Measurements from ENCODE around the gene USP19.
A peak's percentile ranks its signal among the peaks of the same experiment; 100 is the strongest.

Gene USP19

DNA sequence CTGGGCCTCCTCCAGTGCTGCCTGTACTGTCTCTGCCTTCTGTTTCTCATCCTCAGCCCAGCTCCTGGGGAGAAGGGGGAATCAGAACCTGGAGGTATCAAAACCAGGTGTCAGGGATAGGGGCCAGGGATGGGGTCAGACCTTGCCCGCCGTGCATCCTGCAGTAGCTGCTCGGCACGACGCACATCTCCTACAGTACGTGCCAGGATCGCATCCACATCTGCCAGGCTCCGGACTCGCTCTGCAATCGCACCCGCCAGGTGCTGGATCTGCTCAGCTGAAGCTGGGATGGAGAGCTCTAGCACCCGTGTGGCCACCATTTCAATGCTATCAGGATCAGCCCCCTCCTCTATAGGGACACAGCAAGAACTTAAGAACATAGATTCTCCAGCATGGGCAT, 1.4 kb upstream of the USP19 start (continued):
- no peak for TF ChIP-seq POU6F1 (CRISPR knock-in tag; IDR thresholded peaks at IDR 0.05; ENCODE audit: borderline replicate concordance, low read depth)
- no peak for TF ChIP-seq SNAI2 (CRISPR knock-in tag; IDR thresholded peaks at IDR 0.05)
- TF ChIP-seq PPARA (CRISPR knock-in tag; IDR thresholded peaks at IDR 0.05; ENCODE audit: borderline replicate concordance): no peak
- TF ChIP-seq TCF4 (CRISPR knock-in tag; IDR thresholded peaks at IDR 0.05; ENCODE audit: borderline replicate concordance): no peak
- TF ChIP-seq ISL1 (CRISPR knock-in tag; IDR thresholded peaks at IDR 0.05): no peak
- no peak for TF ChIP-seq ESRRG (CRISPR knock-in tag; IDR thresholded peaks at IDR 0.05)
- TF ChIP-seq CSDC2 (CRISPR knock-in tag; IDR thresholded peaks at IDR 0.05): no peak
- no peak for TF ChIP-seq ZFP30 (CRISPR knock-in tag; IDR thresholded peaks at IDR 0.05)
- no peak for TF ChIP-seq BACH2 (CRISPR knock-in tag; IDR thresholded peaks at IDR 0.05; ENCODE audit: borderline replicate concordance)
- TF ChIP-seq ZNF8 (CRISPR knock-in tag; IDR thresholded peaks at IDR 0.05): no peak
- TF ChIP-seq ZNF565 (CRISPR knock-in tag; conservative IDR thresholded peaks at IDR 0.05; ENCODE audit: low read depth): no peak
- no peak for TF ChIP-seq ZFP3 (CRISPR knock-in tag; IDR thresholded peaks at IDR 0.05)
- no peak for TF ChIP-seq ARNTL (CRISPR knock-in tag; IDR thresholded peaks at IDR 0.05; ENCODE audit: borderline replicate concordance, low read depth)
- no peak for TF ChIP-seq ZNF70 (CRISPR knock-in tag; IDR thresholded peaks at IDR 0.05)

- no peak for ATAC-seq
These were observed 611 bp upstream of the USP19 start for GRCh38 chr3:49121132-49121736.

GRCh38 chr3:49120096-49120437, 556 bp downstream of the USP19 start:
- peak; percentile 9 for ATAC-seq
- TF ChIP-seq ZNF70 (CRISPR knock-in tag; IDR thresholded peaks at IDR 0.05) (no peak), ZNF565 (CRISPR knock-in tag; conservative IDR thresholded peaks at IDR 0.05; ENCODE audit: low read depth) (no peak), ISL1 (CRISPR knock-in tag; IDR thresholded peaks at IDR 0.05) (no peak), TCF4 (CRISPR knock-in tag; IDR thresholded peaks at IDR 0.05; ENCODE audit: borderline replicate concordance) (no peak), CREB5 (CRISPR knock-in tag; IDR thresholded peaks at IDR 0.05; ENCODE audit: low read depth) (no peak), PATZ1 (CRISPR knock-in tag; IDR thresholded peaks at IDR 0.05; ENCODE audit: borderline replicate concordance) (no peak), POU6F1 (CRISPR knock-in tag; IDR thresholded peaks at IDR 0.05; ENCODE audit: borderline replicate concordance, low read depth) (no peak), OSR1 (CRISPR knock-in tag; IDR thresholded peaks at IDR 0.05) (no peak), BACH2 (CRISPR knock-in tag; IDR thresholded peaks at IDR 0.05; ENCODE audit: borderline replicate concordance) (no peak), ZNF8 (CRISPR knock-in tag; IDR thresholded peaks at IDR 0.05) (no peak)

More at GRCh38 chr3:49121132-49121736, 611 bp upstream of the USP19 start:
- TF ChIP-seq OSR1 (CRISPR knock-in tag; IDR thresholded peaks at IDR 0.05) (no peak), ZNF565 (CRISPR knock-in tag; conservative IDR thresholded peaks at IDR 0.05; ENCODE audit: low read depth) (no peak), ZFP30 (CRISPR knock-in tag; IDR thresholded peaks at IDR 0.05) (no peak), ZC3H10 (CRISPR knock-in tag; IDR thresholded peaks at IDR 0.05) (no peak), TSHZ2 (CRISPR knock-in tag; IDR thresholded peaks at IDR 0.05) (no peak), CSDC2 (CRISPR knock-in tag; IDR thresholded peaks at IDR 0.05) (no peak), ZNF8 (CRISPR knock-in tag; IDR thresholded peaks at IDR 0.05) (no peak), CSRNP3 (CRISPR knock-in tag; IDR thresholded peaks at IDR 0.05) (no peak), GLIS3 (CRISPR knock-in tag; IDR thresholded peaks at IDR 0.05) (no peak)

Data from SK-N-SH treated with all-trans-retinoic acid at 6 μM for 48 hours (cell line).